HG03280 (cell line): ENCODE data around the gene PXDN.

Source experiments
- ATAC-seq: cut with Tn5 transposase; IDR thresholded peaks from one replicate; pipeline ENCODE4 v1.9.1; 2021; ENCODE audit warnings: mild to moderate bottlenecking, moderate library complexity; ENCODE audit not compliant: unreplicated experiment

Gene PXDN

DNA sequence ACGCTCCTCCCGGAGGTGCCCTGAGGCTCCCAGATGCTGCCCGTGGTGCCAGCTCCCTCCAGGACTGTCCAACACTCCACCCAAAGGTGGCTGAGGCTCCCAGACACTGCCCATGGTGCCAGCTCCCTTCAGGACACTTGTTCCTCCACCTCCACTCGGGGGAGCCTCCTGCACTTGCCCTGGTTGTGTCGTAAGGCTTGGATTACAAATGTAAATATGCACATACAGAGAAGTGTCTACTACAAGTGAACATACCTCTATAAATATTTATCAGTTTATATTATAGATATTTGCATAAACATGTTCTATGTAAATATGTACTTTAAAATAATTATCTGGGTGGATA, 143.3 kb downstream of the PXDN start:
- no peak for ATAC-seq

GRCh38 chr2:1600191-1601066, 143.9 kb downstream of the PXDN start:
- ATAC-seq, result no peak

- ATAC-seq, result no peak
Observed at GRCh38 chr2:1599301-1600085, 144.8 kb downstream of the PXDN start.

DNA sequence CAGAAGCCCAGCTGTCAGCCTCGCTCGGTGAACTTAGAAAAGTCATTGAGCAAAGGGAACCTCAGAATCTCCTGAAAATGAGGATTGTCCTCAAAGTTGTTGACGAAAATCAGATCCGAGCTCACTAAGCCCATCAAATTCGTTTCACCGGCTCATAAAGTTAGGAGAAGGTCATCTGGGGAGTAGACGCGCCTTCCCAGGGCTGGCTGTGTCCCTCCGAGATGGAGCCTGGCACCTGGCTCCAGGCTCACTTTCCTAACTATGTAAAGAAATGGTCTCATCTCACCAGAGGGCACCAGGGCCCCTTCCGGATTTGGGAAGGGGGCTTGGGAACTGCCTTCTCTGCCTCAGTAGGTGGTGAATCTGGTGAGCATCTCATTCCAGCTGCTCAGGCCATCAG, 145.5 kb downstream of the PXDN start:
- ATAC-seq, result no peak

DNA sequence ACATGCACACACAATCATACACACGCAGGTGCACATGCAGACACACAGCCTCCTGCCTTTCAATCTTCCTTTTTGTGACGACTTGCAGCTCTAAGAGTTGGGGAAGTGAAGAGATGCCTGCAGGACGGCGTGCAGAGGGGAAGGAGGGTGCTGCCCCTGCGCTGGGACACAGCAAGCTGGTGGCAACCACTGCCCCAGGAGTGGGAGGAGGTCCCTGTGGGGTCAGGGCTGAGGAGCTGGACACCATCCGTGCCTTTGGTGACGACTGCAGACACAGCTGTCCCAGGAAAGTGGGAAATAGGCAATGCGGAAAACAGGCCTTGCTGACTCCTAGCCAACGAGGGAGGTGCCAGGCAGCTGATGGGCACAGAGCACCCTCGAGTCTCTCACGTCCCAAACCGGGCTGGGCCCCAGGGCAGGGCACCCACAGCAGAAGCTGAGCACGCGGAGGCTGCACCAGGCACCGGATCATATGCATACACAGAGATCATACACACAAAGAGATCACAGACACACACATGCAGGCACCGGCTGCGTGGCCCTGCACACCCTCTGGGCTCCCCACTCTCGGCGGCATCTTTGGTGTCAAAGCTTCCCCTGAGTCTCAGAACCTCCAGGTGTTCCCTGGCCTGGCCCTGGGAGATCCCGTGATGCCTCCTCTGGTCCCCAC, 146.1 kb downstream of the PXDN start:
- ATAC-seq, result no peak

DNA sequence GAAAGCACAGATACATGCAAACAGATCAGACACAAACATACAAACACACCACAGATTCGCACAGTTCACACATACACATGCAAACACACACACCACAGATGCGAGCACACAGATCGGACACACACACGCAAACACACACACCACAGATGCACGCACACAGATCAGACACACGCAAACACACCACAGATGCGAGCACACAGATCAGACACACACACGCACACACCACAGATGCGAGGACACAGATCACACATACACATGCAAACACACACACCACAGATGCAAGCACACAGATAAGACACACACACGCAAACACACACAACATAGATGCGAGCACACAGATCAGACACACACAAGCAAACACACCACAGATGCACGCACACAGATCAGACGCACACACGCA, 149.0 kb downstream of the PXDN start:
- no peak for ATAC-seq

DNA sequence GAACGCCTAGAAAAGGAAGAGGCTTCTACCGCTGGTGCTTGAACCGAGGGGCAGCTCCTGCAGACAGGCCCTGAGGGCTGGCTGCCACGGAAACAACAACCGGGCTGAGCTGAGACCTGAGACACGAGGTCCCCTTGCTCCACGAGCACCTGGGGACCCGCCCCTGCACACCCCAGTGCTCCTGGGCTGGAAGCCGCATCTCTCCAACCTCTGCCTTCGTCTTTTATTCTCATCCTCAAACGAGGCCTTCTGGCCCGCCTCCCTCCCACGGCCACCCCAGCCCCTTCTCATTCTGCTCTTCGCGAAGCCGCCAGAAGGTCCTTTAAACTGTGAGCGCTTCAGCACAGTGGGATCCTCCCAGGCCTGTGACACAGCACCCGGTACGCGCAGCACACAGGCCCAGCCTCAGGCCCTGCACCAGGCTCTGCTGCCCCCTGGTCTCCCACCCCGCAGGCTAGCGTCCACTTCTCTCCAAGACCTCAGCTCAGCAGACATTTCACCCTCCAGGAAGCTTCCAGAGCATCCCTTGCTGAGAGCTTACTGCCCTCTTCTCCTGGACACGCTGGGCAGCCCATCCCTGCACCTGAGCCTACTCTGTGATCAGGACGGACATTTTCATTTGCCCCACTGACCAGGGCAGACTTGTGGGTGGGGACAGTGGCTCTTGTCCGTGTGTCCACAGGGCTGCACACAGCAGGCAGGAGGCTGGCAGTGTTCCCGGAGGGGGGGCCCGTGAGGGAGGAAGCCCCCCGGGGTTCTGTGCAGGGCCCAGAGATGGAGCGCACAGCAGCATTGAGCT, 149.7 kb downstream of the PXDN start:
- no peak for ATAC-seq

DNA sequence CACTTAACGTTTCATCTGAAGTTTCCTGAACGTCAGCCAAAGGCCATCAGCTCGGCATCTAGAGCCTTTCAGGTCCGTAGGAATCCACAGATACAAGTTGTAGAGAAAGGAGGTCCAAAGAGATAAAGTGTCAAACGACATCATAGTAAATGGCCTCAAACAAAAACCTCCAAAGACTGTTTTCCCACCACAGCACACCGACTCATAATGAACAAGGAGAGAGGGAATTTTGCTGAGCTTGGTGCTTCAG, 150.3 kb downstream of the PXDN start:
- ATAC-seq, result no peak

DNA sequence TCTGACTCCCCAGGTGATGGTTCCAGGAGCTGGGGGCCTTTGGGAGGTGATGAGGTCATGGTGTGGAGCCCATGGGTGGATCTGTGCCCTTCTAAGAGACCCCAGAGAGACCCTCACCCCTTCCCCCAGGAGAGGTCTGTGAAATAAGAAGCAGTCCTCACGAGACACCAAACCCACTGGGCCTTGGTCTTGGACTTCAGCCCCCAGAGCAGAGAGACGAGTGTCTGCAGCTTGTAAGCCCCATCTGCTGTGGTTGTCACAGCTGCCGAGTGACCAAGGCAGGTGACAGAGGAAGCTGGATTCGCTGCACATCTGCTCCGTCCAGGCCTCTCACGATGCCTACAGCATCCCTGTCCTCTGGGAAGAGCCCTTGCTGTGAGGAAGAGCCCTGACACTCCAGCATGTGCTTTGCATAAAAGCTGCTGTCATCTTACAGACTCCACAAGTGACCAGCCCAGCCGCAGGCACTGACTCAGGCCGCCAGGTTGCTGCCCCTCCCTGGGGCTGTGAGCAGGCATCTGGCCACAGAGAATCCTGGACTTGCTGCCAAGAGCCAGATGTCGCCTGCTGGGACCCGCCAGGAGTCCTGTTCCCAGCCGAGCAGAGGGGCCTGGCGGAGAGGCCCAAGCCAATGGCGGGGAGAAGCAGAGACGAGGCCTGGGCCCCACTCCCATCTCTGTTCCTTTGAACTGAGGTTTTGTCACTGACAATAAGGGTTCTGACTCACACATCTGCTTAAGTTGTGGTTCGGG, 150.8 kb downstream of the PXDN start:
- ATAC-seq, result no peak

- ATAC-seq, result no peak
Observed at GRCh38 chr2:1591978-1592907, 152.1 kb downstream of the PXDN start.

- ATAC-seq, result no peak
Observed at GRCh38 chr2:1591461-1591770, 152.9 kb downstream of the PXDN start.

DNA sequence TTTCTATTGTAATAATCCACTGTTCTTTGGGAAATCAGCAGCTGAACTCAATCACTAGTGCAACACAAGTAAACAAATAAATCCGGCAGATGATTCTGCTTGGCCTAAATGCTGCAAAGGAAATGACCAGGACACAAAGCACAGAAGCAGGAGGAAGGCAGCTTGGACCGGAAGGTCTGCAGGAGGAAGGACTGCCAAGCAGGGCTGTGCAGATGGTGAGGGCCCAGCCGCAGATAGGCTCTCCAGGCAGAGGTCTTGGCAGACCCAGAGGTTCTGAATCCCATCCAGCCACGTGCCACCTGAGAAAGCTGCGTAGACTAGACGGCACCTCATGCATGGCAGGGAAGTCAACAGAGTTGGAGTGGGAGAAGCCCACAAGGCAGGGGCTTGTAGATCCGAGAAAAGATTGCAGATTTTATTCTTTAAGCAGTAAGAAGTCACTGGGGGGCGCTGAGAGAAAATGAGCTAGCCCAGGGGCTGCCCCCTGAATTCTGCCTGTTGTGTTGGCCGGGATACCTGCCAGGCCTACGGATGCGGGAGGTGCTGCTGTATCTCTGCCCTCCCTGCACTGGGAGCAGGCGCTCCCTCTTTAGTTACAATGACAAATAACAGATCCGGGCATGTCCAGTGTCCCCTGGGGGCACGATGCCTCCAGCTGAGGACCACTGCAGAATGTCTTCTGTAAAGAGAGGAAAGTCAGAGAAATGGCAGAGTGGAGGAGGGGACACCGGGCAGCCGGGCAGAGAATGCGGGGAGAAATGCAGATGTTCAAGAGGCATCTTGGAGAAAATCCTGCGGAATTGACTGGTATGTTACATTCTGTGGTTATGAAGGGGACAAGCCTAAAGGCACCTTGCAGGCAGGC, 153.5 kb downstream of the PXDN start:
- no peak for ATAC-seq

DNA sequence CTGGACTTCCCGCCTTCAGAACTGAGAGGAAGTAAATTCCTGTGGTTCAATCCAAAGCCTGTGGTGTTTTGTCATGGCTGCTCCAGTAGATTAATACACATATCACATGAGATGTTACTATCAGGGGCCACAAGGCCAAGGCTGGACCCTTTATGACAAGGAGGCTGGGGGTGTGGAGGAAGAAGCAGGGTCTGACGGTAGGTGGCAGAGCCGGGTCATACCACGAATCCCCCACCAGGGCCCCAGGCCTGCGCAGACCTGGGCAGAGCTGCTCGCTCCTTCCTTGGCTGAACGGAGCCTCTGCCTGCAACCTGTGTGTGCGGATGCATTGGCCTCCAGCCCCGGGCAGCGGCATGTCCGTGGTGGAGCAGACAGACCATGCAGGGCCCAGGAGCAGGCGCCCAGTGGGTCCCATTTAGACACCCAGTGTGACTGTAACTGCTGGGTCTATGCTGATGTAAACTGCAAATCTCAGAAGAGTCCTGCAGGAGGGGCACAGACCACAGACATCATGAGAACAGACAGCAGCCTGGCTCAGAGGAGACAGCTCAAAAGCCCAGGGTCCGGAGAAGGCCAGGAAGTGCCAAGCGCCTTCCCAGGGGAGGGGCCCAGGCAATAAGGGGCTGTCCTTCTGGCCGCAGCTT, 155.2 kb downstream of the PXDN start:
- ATAC-seq, result no peak

DNA sequence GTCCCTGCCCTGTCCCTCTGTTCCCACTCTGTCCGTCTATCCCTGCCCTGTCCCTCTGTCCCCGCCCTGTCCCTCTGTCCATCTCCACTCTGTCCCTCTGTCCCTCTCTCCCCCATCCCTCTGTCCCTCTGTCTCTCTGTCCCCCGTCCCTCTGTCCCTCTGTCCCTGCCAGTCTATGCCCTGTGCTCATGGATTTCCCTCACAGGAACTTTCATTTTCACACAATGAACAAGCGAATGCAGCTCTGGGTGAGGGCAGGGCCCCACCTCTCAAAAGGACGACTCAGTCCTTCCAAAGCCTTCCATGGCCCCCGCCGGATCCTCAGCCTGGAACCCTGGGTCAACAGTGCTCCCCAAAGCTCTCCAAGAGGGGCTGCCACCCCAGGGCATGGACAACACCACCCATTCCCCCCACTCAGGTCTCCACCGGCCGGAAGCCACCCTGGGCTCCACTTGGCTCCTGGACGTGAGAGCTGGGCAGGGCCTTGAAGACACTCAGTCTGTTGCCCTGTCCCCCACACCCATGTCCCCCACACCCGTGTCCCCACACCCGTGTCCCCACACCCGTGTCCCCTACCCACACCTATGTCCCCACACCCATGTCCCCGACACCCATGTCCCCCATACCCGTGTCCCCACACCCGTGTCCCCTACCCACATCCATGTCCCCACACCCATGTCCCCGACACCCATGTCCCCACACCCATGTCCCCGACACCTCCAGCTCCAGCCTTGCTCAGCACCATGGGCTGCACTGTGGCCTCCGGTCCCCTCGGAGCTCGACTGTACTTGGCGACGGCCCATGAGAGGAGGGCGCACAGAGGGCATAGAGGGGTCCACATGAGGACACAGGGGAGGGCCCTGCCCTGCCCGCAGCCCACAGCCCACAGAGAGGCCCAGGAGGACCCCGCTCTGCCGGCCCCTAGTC, 156.0 kb downstream of the PXDN start:
- no peak for ATAC-seq

DNA sequence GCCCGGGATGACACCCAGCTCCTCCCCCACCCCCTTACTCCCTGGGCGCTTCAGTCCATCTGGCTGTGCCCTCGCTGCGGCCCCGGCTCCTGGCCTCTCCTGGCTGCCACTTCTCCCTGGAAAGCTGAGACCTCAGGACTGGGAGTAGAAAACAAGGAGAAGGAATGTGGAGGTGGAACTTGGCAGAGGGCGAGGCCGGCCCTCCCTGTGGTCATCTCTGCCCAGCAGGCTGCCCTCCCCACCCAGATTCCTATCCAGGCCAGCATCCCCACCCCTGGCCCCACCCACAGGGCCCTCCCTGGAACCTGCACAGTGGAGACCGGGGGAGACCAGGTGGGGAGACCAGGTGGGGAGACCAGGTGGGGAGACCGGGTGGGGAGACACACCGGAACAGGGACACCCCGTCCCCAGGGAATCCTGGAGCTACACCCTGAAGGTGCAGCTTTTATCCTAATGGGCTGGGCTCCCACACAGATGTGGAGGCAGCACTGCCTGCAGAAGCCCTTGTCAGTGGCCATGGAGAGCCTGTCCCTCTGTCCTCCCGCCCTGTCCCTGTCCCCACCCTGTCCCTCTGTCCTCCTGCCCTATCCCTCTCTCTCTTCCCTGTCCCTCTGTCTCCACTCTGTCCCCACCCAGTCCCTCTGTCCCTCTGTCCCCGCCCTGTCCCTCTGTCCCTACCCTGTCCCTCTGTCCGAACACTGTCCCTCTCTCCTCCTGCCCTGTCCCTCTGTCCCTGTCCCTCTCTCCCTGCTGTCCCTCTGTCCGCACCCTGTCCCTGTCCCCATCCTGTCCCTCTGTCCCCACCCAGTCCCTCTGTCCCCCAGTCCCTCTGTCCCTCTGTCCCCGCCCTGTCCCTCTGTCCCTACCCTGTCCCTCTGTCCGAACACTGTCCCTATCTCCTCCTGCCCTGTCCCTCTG, 157.1 kb downstream of the PXDN start:
- ATAC-seq, result no peak
